GM11168 (cell line): ENCODE results near the gene CNGA3.
"Not testable (repeated sequence)": the region's sequence is repeated elsewhere in the genome, so short reads cannot be mapped to it uniquely, and the experiment has no call there.

ENCODE experiments used
- in situ Hi-C: fragments of 300-500 bp; cut with MboI; formaldehyde crosslinking; loops from one replicate; pipeline ENCODE4 v1.12.0; 2022; ENCODE audit warnings: low sequenced_read_pairs; ENCODE audit not compliant: unreplicated experiment

The CNGA3 gene

GRCh38 chr2:98346311-98347236 lies at the start of gene CNGA3:
CNGA3 (plus strand) TSS chr2:98346456; CDS start chr2:98369976, 23,520 bp downstream.
- in situ Hi-C loops = no loop called here

GRCh38 chr2:98297817-98298682 lies 48.2 kb upstream of the CNGA3 start:
- in situ Hi-C loops = no loop called here

- in situ Hi-C loops = no loop called here
These were observed 47.5 kb upstream of the CNGA3 start for GRCh38 chr2:98298683-98299164.

DNA sequence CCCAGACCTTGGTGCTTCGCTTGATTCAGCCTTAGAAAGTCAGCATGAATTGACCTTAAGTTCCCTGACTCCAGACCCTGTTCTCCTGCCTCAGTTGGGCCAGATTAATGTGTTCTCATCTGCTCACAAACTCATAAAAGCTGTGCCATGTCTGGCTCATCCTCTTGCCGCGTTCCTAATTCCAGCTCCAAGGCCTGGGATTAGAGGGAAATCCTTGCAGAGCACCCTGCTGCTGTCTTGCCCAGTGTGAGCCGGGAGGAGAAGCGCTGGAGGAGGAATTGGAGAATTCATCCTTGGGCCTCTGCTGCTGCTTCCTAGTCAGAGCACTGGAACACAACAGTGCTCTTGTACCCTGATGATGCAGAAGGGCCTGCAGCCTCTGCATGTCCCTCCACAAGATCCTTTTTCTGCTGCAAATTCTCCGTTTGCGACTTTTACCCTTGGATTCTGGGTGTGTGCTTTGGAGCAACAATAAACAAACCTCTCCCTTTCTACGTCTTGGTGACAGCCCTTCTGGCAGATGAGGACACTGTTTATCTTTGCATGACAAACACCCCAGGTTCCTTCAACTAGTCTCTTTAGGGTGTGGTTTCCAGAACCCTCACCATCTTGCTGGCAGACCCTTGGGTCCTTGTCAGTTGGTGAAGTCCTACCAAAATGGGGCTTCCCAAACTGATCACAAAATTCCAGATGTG lies 46.9 kb upstream of the CNGA3 start:
- in situ Hi-C loops = no loop called here

DNA sequence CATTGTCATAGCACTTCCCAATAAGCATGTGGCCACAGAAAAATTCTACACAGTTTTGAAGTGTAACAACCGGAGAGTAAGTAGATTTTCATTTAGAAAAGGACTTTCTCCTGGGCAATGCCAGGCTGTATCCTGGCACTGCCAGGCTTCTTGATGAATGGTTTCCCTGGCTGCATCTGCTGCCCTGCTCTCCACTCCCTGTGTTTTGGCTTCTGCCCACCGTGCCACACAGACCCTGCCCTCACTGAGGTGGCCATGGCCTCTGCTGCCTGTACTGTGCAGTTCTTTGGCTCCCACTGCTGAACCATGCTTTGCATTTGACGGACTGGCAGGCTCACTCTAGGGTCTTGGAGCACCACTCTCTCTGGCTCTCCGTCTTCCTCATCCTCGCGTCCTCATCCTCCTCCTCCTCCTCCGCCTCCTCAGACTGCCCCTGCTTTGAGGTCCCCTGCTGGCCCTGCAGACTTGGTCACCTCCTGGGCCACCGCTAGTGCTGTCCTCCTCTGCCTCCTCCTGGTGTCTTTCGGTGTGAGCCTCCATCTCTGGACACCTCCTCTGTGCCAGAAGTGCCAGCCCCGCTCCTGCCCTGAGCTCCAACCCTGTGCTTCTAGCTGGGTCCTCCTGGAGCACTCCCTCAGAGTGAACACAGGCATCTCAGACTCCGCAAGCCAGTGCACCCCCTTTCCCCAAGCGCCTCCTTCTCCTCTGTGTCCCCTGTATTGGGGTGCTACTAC lies 45.9 kb upstream of the CNGA3 start:
- in situ Hi-C loops = no loop called here

DNA sequence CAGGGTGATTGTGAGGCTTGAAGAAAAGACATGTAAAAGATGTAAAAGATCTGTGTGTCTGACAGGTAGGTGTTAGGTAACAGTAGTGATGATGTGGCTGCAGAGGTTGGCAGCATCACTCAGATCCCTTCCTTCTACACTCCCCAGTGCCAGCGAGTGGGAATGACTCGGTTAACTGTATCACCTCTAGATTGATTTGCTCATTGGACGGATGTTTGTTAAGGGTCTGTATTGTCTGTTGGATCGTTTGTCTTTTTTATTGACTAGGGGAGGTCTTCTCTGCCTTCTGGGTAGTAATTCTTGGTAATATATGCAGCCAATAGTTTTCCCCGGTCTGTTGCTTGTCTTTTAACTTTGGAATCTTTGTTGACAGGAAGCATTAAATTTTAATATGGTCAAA lies 44.8 kb upstream of the CNGA3 start:
- in situ Hi-C loops = no loop called here

GRCh38 chr2:98307131-98307696 lies 39.0 kb upstream of the CNGA3 start:
- in situ Hi-C loops = not testable (repeated sequence)

DNA sequence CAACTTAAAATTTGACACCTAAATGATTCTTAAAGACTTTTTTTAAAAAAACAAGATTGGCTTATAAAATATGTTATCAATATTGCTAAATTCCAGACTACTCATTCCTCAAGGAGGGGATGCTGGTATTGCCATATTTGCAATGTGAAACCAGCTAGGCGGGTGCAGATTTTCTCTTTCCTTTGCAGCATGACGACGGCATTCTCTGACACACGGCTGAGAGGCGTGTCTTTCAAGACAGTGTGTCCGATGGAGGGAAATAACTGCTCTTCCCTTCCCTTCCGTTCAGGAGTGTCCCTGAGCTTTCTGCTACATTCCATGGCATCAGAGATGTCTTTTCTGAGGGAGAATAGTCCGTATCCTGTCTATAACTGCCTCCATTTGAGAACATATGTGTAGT lies 38.2 kb upstream of the CNGA3 start:
- in situ Hi-C loops = no loop called here

- in situ Hi-C loops = no loop called here
These were observed 37.7 kb upstream of the CNGA3 start for GRCh38 chr2:98308532-98308931.

DNA sequence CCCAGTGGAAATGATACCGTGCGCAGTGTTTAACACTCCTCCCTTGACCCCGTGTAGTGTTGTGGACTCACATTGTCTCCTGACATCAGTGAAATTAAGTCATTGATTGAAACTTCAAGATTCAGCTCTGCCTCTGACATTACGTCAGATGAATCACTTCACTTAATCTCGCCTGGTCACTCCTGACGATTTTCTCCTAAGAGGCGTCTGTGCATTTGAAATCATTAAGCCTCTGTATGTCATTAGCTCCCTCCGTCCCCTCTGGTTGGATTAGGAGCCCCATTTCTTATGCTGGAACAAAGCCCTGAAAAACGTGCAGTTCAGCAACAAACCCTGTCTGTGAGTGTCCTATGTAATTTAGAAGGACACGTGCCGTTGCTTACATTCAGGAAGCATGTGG lies 36.7 kb upstream of the CNGA3 start:
- in situ Hi-C loops = no loop called here

DNA sequence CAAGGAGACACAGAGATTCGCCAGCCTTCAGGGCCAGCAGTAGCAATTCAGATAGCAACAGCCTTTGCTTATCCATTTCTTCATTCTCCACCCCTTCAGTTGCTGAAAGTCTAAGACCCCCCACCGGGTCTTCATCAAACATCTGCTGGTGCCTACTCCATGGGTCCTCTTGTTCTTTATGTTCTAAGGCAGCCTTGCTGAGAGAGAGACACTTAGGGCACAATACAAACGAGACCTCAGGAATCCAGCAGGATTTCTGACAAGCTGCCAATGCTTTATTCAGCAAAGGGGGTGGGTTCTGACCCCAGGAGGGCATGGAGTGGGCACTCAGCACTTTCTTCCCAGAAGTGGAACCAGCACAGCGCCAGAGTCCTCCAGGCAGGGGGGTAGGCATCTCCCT lies 36.2 kb upstream of the CNGA3 start:
- in situ Hi-C loops = no loop called here

DNA sequence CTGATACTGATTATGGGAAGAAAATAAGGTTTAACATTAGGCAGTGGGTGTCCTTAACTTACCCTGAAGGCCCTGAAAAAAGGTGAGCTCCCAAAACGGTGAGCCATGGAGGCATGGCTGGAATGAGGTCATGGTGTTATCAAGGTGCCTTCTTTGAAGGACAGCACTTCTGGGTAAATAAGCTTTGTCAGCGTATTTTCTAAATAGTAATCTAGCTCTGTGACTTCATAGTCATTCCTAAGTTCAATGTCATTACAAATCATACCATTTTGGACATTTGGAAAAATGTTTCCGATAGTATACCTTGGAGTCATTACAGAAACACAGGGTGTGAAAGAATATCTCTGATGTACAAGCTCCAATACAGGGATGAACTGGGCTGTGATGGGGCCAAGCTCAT lies 35.2 kb upstream of the CNGA3 start:
- in situ Hi-C loops = no loop called here

GRCh38 chr2:98311771-98312545 lies 34.3 kb upstream of the CNGA3 start:
- in situ Hi-C loops = no loop called here

DNA sequence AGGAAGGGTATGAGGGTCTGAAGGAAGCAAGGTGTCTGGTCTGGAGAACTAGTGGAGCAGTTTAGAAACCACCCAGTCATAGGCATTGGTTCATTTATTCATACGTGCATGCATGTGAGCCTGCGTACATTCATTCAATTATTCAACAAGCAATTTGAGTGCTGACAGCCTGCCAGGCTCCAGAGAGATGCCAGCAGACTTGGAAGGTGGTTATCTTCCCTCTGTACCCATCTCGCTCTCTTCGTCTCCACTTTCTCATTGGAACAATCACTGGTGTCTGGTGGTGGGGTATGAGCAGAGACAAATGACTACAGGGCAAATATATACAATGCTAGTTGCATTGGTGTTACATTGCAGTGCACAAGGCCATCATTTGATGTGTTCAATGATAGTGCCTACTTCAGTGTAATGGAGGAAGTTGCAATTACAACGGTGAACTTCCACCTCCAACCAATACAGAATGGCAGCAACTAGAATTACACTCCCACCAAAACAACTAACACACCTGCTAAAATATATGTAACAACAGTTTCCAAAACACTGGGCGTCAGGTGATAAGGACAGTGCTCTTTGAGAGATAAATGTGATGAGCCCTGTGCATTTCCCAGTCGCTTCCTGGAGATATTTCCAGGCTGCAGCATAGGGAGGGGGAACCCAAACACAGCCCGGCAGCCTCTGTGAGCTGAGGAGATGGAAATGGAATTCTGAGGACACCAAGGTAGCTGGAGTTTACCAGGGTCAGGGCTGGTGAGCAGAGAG lies 32.6 kb upstream of the CNGA3 start:
- in situ Hi-C loops = no loop called here

DNA sequence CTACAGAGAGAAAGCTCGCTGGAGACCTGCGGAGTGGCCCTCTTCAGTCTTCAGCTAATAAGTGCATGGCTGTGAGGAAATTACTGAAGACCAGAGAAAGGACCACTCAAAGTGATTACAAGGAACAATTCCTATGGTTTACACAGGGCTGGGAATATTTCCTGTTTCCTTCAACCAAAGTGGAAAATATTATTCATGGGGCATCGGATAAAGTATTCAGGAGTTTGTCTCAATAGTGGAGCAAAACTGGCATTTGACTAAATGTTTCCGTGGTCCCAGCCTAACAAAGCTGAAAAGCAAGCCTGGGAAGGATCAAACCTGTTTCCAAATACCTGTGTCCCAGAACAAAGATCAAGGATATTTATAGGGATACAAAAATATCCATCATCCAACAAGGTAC lies 32.0 kb upstream of the CNGA3 start:
- in situ Hi-C loops = no loop called here

DNA sequence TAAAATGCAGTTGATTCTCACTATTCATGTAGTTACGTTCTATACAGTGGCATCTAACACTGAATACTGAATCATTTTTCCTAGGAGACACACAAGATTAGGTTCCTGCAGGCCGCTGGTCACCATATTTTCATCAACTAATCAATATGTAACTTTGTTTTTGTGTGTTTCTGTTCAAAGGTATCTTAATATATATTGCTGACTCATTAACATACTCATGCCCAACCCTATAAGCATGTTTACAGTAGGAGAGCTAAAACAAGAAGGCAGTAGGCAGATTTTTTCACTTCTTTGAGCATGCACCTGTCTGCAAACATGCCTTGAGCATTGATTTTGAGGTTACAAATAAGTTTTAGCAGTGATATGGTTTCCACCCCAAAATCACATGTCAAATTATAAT lies 30.3 kb upstream of the CNGA3 start:
- in situ Hi-C loops = no loop called here

GRCh38 chr2:98317214-98317613 lies 29.0 kb upstream of the CNGA3 start:
- in situ Hi-C loops = no loop called here

GRCh38 chr2:98320171-98320570 lies 26.1 kb upstream of the CNGA3 start:
- in situ Hi-C loops = not testable (repeated sequence)
